ENCODE results near the gene ZNF606. TPM values are rescaled to one million over a fixed set of nuclear protein-coding genes. Genes with fewer than 3 reads are reported as not detected.

Gene ZNF606
- total and polyA plus RNA-seq, 9 of the 15 experiments (the other 6 are each of a cell fraction or from before 2014, with no cell fraction given) = 0.03 to 0.98 (median 0.28) TPM

DNA sequence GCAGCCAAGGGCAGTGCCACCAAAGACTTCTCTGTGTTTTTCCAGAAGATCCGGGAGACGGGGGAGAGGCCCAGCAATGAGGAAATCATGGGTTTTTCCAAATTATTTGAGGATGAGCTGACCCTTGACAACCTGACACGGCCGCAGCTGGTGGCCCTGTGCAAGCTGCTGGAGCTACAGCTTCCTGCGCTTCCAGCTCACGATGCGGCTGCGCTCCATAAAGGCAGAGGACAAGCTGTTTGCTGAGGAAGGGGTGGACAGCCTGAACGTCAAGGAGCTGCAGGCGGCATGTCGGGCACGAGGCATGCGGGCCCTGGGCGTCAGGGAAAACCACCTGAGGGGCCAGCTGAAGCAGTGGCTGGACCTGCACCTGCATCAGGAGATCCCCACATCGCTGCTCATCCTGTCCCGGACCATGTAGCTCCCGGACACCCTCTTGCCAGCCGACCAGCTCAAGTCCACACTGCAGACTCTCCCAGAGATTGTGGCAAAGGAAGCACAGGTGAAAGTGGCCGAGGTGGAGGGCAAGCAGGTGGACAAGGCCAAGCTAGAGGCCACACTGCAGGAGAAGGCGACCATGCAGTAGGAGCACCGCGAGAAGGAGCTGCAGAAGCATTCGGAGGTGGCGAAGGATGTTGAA, 42.9 kb upstream of the ZNF606 start (continued):
- TF ChIP-seq, protein P1, sequence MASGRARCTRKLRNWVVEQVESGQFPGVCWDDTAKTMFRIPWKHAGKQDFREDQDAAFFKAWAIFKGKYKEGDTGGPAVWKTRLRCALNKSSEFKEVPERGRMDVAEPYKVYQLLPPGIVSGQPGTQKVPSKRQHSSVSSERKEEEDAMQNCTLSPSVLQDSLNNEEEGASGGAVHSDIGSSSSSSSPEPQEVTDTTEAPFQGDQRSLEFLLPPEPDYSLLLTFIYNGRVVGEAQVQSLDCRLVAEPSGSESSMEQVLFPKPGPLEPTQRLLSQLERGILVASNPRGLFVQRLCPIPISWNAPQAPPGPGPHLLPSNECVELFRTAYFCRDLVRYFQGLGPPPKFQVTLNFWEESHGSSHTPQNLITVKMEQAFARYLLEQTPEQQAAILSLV (tag; IDR thresholded peaks at IDR 0.05) = no peak
- TF ChIP-seq ATF6 (CRISPR knock-in tag; IDR thresholded peaks at IDR 0.05) (no peak), TAL1 (IDR thresholded peaks at IDR 0.05) (no peak), ADNP (tag; IDR thresholded peaks at IDR 0.05) (no peak)

DNA sequence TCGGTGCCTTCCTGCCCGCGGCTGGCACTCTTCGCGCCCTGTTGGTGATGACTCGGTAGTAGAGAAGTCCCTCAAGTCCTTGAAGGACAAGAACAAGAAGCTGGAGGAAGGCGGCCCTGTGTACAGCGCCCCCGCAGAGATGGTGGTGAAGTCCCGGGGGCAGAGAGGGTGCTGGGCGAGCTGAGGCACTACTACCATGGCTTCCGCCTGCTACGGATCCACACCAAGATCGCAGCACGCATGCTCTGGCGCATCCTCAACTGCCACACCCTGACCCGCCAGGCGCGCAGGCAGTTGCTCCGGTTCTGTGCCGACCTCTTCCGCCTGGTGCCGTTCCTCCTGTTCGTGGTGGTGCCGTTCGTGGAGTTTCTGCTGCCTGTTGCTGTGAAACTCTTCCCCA, 42.3 kb upstream of the ZNF606 start:
- intact Hi-C loops (cut with micrococcal nuclease) (no loop called here), in situ Hi-C loops (cut with MboI) (no loop called here)
- H3K27ac ChIP-seq (ENCODE audit: extremely low read depth, low read depth, low read length) = no peak overlapping the region
- H3K9me1 ChIP-seq (ENCODE audit: control insufficient read depth, insufficient read depth, low read length) = no peaks in the 10 kb centered on the region
- H3K4me2 ChIP-seq (ENCODE audit: insufficient read depth, low read length) = peak overlapping the region; percentile 43
- BruUV-seq (replicated peaks) = no TSS peak
- peak overlapping the region; percentile 33; the same call in 1 of the 2 replicates for H2AFZ ChIP-seq (ENCODE audit: low read depth, low read length)
- H4K20me1 ChIP-seq (replicated peaks; ENCODE audit: control insufficient read depth, insufficient read depth, low read length) = no peaks in the 10 kb centered on the region
- WGBS (ENCODE audit: insufficient coverage, low coverage, missing lambda C conversion rate) = 3% methylated on average over 26 of the region's 26 CpGs
- FAIRE-seq = no peak
- H3K27me3 ChIP-seq (ENCODE audit: control insufficient read depth in 2 of 2, insufficient read depth in 2 of 2, low read length in 2 of 2) = peaks cover 0 to 10% of the 10 kb centered on the region in 2 experiments; a peak in 2 of 5 replicates
- TF ChIP-seq MAZ (CRISPR knock-in tag; conservative IDR thresholded peaks at IDR 0.05 in 1 of 2, IDR thresholded peaks at IDR 0.05 in 1 of 2) (no peak), NCOA1 (IDR thresholded peaks at IDR 0.05; ENCODE audit: low read depth) (no peak), E2F6 (IDR thresholded peaks at IDR 0.05; ENCODE audit: borderline replicate concordance in 1 of 2, extremely low read depth in 1 of 2, insufficient read depth in 1 of 2, insufficient read length in 1 of 2, low read depth in 1 of 2, low read length in 1 of 2, poor library complexity in 1 of 2, severe bottlenecking in 1 of 2) (peak in 1 of 2 experiments; percentile 23), ZNF282 (CRISPR knock-in tag; IDR thresholded peaks at IDR 0.05) (no peak), NFRKB (IDR thresholded peaks at IDR 0.05; ENCODE audit: low read depth) (no peak), RBFOX2 (IDR thresholded peaks at IDR 0.05; ENCODE audit: low read depth, low read length) (0 out of 2 replicates have a peak, but pooled peaks have one; percentile 22), NRF1 (conservative IDR thresholded peaks at IDR 0.05 in 1 of 2, IDR thresholded peaks at IDR 0.05 in 1 of 2) (peak; percentile 79 to 82)
- TF ChIP-seq, protein P2, sequence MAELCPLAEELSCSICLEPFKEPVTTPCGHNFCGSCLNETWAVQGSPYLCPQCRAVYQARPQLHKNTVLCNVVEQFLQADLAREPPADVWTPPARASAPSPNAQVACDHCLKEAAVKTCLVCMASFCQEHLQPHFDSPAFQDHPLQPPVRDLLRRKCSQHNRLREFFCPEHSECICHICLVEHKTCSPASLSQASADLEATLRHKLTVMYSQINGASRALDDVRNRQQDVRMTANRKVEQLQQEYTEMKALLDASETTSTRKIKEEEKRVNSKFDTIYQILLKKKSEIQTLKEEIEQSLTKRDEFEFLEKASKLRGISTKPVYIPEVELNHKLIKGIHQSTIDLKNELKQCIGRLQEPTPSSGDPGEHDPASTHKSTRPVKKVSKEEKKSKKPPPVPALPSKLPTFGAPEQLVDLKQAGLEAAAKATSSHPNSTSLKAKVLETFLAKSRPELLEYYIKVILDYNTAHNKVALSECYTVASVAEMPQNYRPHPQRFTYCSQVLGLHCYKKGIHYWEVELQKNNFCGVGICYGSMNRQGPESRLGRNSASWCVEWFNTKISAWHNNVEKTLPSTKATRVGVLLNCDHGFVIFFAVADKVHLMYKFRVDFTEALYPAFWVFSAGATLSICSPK (IDR thresholded peaks at IDR 0.05; ENCODE audit: borderline replicate concordance) = no peak
- H3K36me3 ChIP-seq (ENCODE audit: control insufficient read depth, insufficient read depth, low read length) = no peaks in the 10 kb centered on the region
- peak in 1 of 4 experiments; percentile 20 for DNase-seq (ENCODE audit: extremely low read depth in 1 of 4, low spot score in 3 of 4)
- 0 out of 4 replicates have a peak overlapping the region, but pooled peaks of 1 of the 2 experiments have one; percentile 17 for H3K9ac ChIP-seq (ENCODE audit: insufficient read depth in 1 of 2, low read depth in 2 of 2, low read length in 2 of 2)
- ChIA-PET POLR2A (interaction anchor here (0.6 to 0.8 kb wide), 2 partner anchors 17 to 138 kb away, joined by 3 read pairs; no protein-coding TSS in a partner anchor), CTCF (ENCODE audit: low intra/inter-chr PET ratio) (no interaction called here)
- H3K4me3 ChIP-seq = 0 out of 2 replicates have a peak overlapping the region, but pooled peaks have one; percentile 18
- ATAC-seq = peak; percentile 49; the same call in 2 of the 3 replicates
- no peaks in the 10 kb centered on the region for H3K9me3 ChIP-seq (replicated peaks; ENCODE audit: control insufficient read depth, insufficient read depth, low read depth, low read length)
- H3K4me1 ChIP-seq (replicated peaks in 1 of 2; ENCODE audit: control insufficient read depth in 2 of 2, insufficient read depth in 2 of 2, low read length in 2 of 2) = peaks cover 0 to 16% of the 10 kb centered on the region in 2 experiments; a peak in 2 of 5 replicates
- no peaks in the 10 kb centered on the region for H3K79me2 ChIP-seq (ENCODE audit: control insufficient read depth, insufficient read depth, low read length)
